ENCODE measurements around the gene C17orf67.

C17orf67 gene

GRCh38 chr17:56833809-56834379 is at the start of gene C17orf67, which contains the start of gene DGKE:
Gene C17orf67, minus strand, starts transcription at chr17:56833920. Its CDS starts 18,110 bp downstream, at chr17:56815810.
Gene DGKE, plus strand, starts transcription at chr17:56834151. Its CDS starts 645 bp downstream, at chr17:56834796.
- H3K4me3 ChIP-seq (ENCODE audit: low read depth, low read length), result peak within 1 kb of the TSS; percentile 72

- no peak overlapping the region for H3K4me3 ChIP-seq (ENCODE audit: low read depth, low read length)
These were observed 48.1 kb upstream of the C17orf67 start for GRCh38 chr17:56881685-56882295.

- H3K4me3 ChIP-seq (ENCODE audit: low read depth, low read length), result no peak overlapping the region
These were observed 46.9 kb upstream of the C17orf67 start for GRCh38 chr17:56880571-56880970.

GRCh38 chr17:56880133-56880532 is 46.4 kb upstream of the C17orf67 start:
- no peak overlapping the region for H3K4me3 ChIP-seq (ENCODE audit: low read depth, low read length)

GRCh38 chr17:56879280-56879679 is 45.6 kb upstream of the C17orf67 start:
- H3K4me3 ChIP-seq (ENCODE audit: low read depth, low read length), result no peak overlapping the region

GRCh38 chr17:56876766-56877179 is 43.1 kb upstream of the C17orf67 start:
- H3K4me3 ChIP-seq (ENCODE audit: low read depth, low read length), result no peak overlapping the region

GRCh38 chr17:56870081-56870651 is 36.4 kb upstream of the C17orf67 start:
- H3K4me3 ChIP-seq (ENCODE audit: low read depth, low read length), result no peak overlapping the region

GRCh38 chr17:56868716-56869115 is 35.0 kb upstream of the C17orf67 start:
- H3K4me3 ChIP-seq (ENCODE audit: low read depth, low read length), result no peak overlapping the region

GRCh38 chr17:56867948-56868376 is 34.2 kb upstream of the C17orf67 start:
- H3K4me3 ChIP-seq (ENCODE audit: low read depth, low read length), result no peak overlapping the region

GRCh38 chr17:56866496-56866895 is 32.8 kb upstream of the C17orf67 start:
- H3K4me3 ChIP-seq (ENCODE audit: low read depth, low read length), result no peak overlapping the region

- H3K4me3 ChIP-seq (ENCODE audit: low read depth, low read length), result no peak overlapping the region
These were observed 32.4 kb upstream of the C17orf67 start for GRCh38 chr17:56866076-56866475.

- H3K4me3 ChIP-seq (ENCODE audit: low read depth, low read length), result no peak overlapping the region
These were observed 30.3 kb upstream of the C17orf67 start for GRCh38 chr17:56863974-56864373.

- no peak overlapping the region for H3K4me3 ChIP-seq (ENCODE audit: low read depth, low read length)
These were observed 28.2 kb upstream of the C17orf67 start for GRCh38 chr17:56861899-56862298.

- no peak overlapping the region for H3K4me3 ChIP-seq (ENCODE audit: low read depth, low read length)
These were observed 17.3 kb upstream of the C17orf67 start for GRCh38 chr17:56851008-56851407.

- no peak overlapping the region for H3K4me3 ChIP-seq (ENCODE audit: low read depth, low read length)
These were observed 16.9 kb upstream of the C17orf67 start for GRCh38 chr17:56850591-56850990.

GRCh38 chr17:56849131-56849530 is 15.4 kb upstream of the C17orf67 start:
- H3K4me3 ChIP-seq (ENCODE audit: low read depth, low read length), result no peak overlapping the region

GRCh38 chr17:56847106-56847505 is 13.4 kb upstream of the C17orf67 start:
- H3K4me3 ChIP-seq (ENCODE audit: low read depth, low read length), result no peak overlapping the region

- no peak overlapping the region for H3K4me3 ChIP-seq (ENCODE audit: low read depth, low read length)
These were observed 12.2 kb upstream of the C17orf67 start for GRCh38 chr17:56845934-56846333.

GRCh38 chr17:56842577-56842976 is 8.9 kb upstream of the C17orf67 start:
- H3K4me3 ChIP-seq (ENCODE audit: low read depth, low read length), result no peak overlapping the region

GRCh38 chr17:56838687-56839086 is 5.0 kb upstream of the C17orf67 start:
- H3K4me3 ChIP-seq (ENCODE audit: low read depth, low read length), result no peak overlapping the region

- H3K4me3 ChIP-seq (ENCODE audit: low read depth, low read length), result peak overlapping the region; percentile 72
These were observed 1.5 kb upstream of the C17orf67 start for GRCh38 chr17:56835264-56835585.
